HepG2 (cell line): ENCODE measurements around the gene CAB39. TPM values are rescaled to one million over a fixed set of nuclear protein-coding genes. Genes with fewer than 3 reads are reported as not detected.

Experiments used
- ADNP ChIP-seq: sonication (generic); formaldehyde crosslinking; IDR thresholded peaks from 2 replicates; pipeline ENCODE4 v1.4.0; 2020; ENCODE audit warnings: missing genetic modification reagents
- ELF4 ChIP-seq: sonication (generic); formaldehyde crosslinking; IDR thresholded peaks from 2 replicates; pipeline ENCODE4 v1.5.0; 2020; ENCODE audit warnings: missing genetic modification reagents, mild to moderate bottlenecking, moderate library complexity, borderline replicate concordance
- ESRRA ChIP-seq: sonication (generic); formaldehyde crosslinking; IDR thresholded peaks from 2 replicates; pipeline ENCODE4 v1.5.1; 2020; ENCODE audit warnings: mild to moderate bottlenecking, low read depth, missing genetic modification reagents
- FLYWCH1 ChIP-seq: sonication (generic); formaldehyde crosslinking; IDR thresholded peaks from 2 replicates; pipeline ENCODE4 v1.8.1; 2023; ENCODE audit warnings: mild to moderate bottlenecking, missing genetic modification reagents
- FOXA1 ChIP-seq, 2 experiments: fragments of 450-650 bp in 1 of 2; sonication (generic) in 1 of 2; formaldehyde crosslinking in 1 of 2; IDR thresholded peaks; 2 replicates each; pipeline versions ENCODE4 v1.4.0 to v1.6.1; 2016 to 2020; ENCODE audit warnings: missing genetic modification reagents in 1 of 2
- KAT8 ChIP-seq: IDR thresholded peaks from 2 replicates; pipeline ENCODE4 v1.6.1; 2016; ENCODE audit warnings: missing genetic modification reagents, missing compliant biosample characterization
- KLF6 ChIP-seq: IDR thresholded peaks from 2 replicates; pipeline ENCODE4 v1.8.0; 2016; ENCODE audit warnings: missing biosample characterization, missing genetic modification reagents
- MBD4 ChIP-seq: IDR thresholded peaks from 2 replicates; pipeline ENCODE4 v1.6.1; 2012; ENCODE audit warnings: low read length, inconsistent platforms, borderline replicate concordance
- NBN ChIP-seq: fragments of 450-650 bp; conservative IDR thresholded peaks from 2 replicates; pipeline ENCODE4 v1.6.1; 2017
- NFYB ChIP-seq: sonication (generic); formaldehyde crosslinking; IDR thresholded peaks from 2 replicates; pipeline ENCODE4 v1.4.0; 2020; ENCODE audit warnings: missing genetic modification reagents
- PHF5A ChIP-seq: IDR thresholded peaks from one replicate; pipeline ENCODE4 v1.6.1; 2018; ENCODE audit warnings: low read depth, missing genetic modification reagents; ENCODE audit not compliant: unreplicated experiment
- RARG ChIP-seq: sonication (generic); formaldehyde crosslinking; IDR thresholded peaks from 2 replicates; pipeline ENCODE4 v1.4.0; 2020; ENCODE audit warnings: low read depth, mild to moderate bottlenecking, missing genetic modification reagents
- RELA ChIP-seq: sonication (generic); formaldehyde crosslinking; IDR thresholded peaks from 2 replicates; pipeline ENCODE4 v1.4.0; 2020; ENCODE audit warnings: missing genetic modification reagents
- YY1 ChIP-seq: IDR thresholded peaks from 2 replicates; pipeline ENCODE4 v1.6.1; 2011; ENCODE audit warnings: low read length, low read depth, moderate library complexity, mild to moderate bottlenecking; ENCODE audit not compliant: insufficient read depth, insufficient replicate concordance
- ZFP41 ChIP-seq: sonication (generic); formaldehyde crosslinking; IDR thresholded peaks from 2 replicates; pipeline ENCODE4 v1.4.0; 2020; ENCODE audit warnings: mild to moderate bottlenecking, missing genetic modification reagents, borderline replicate concordance
- ZNF143 ChIP-seq: sonication (generic); formaldehyde crosslinking; IDR thresholded peaks from 2 replicates; pipeline ENCODE4 v1.4.0; 2020; ENCODE audit warnings: missing genetic modification reagents
- ZNF230 ChIP-seq: sonication (generic); formaldehyde crosslinking; IDR thresholded peaks from 2 replicates; pipeline ENCODE4 v1.4.0; 2020; ENCODE audit warnings: mild to moderate bottlenecking, missing genetic modification reagents
- ZNF354B ChIP-seq: sonication (generic); formaldehyde crosslinking; IDR thresholded peaks from 2 replicates; pipeline ENCODE4 v1.8.0; 2022; ENCODE audit warnings: mild to moderate bottlenecking, missing genetic modification reagents
- ZNF430 ChIP-seq: sonication (generic); formaldehyde crosslinking; IDR thresholded peaks from 2 replicates; pipeline ENCODE4 v1.9.0; 2021; ENCODE audit warnings: mild to moderate bottlenecking, missing genetic modification reagents
- ZNF569 ChIP-seq: sonication (generic); formaldehyde crosslinking; IDR thresholded peaks from 2 replicates; pipeline ENCODE4 v1.5.0; 2020; ENCODE audit warnings: mild to moderate bottlenecking, missing genetic modification reagents, moderate library complexity, borderline replicate concordance
- ZNF629 ChIP-seq: sonication (generic); formaldehyde crosslinking; conservative IDR thresholded peaks from 2 replicates; pipeline ENCODE4 v1.5.0; 2020; ENCODE audit warnings: missing genetic modification reagents
- ZNF746 ChIP-seq: sonication (generic); formaldehyde crosslinking; IDR thresholded peaks from 2 replicates; pipeline ENCODE4 v1.8.0; 2022; ENCODE audit warnings: mild to moderate bottlenecking, missing genetic modification reagents
- ZSCAN25 ChIP-seq: sonication (generic); formaldehyde crosslinking; IDR thresholded peaks from 2 replicates; pipeline ENCODE4 v1.8.0; 2022; ENCODE audit warnings: mild to moderate bottlenecking, missing genetic modification reagents
- polyA plus RNA-seq, 8 experiments: library from polyadenylated mRNA; depleted of rRNA in 3 of 8; stranded (reverse) in 7 of 8; unstranded in 1 of 8; fragments of >200 nt; fragmentation: Illumina TruSeq in 4 of 8; extraction: Trizol in 4 of 8; gene quantifications; 2 replicates each; pipeline versions ENCODE4 v1.2.1 to v1.2.3, GENCODE V29; 2011 to 2016; ENCODE audit warnings: low read depth in 4 of 8, missing spikeins in 1 of 8, mixed read lengths in 1 of 8; ENCODE audit not compliant: insufficient read depth in 1 of 8
- total RNA-seq, 5 experiments: library from RNA; depleted of rRNA; stranded (reverse); fragments of >200 nt; fragmentation: Illumina TruSeq; extraction: Trizol; gene quantifications; 2 replicates each; pipeline ENCODE4 v1.2.3, GENCODE V29; 2016; ENCODE audit warnings: low read depth in 1 of 5
- TF ChIP-seq, protein P1 (sequence below): sonication (generic); formaldehyde crosslinking; IDR thresholded peaks from 2 replicates; pipeline ENCODE4 v1.4.0; 2020; ENCODE audit warnings: missing genetic modification reagents
- TF ChIP-seq, protein P2 (sequence below): IDR thresholded peaks from 2 replicates; pipeline ENCODE4 v1.6.1; 2016; ENCODE audit warnings: control low read depth
- TF ChIP-seq, protein P3 (sequence below): IDR thresholded peaks from 2 replicates; pipeline ENCODE4 v1.6.1; 2016; ENCODE audit warnings: missing compliant biosample characterization, missing genetic modification reagents, borderline replicate concordance
- TF ChIP-seq, protein P4 (sequence below): sonication (generic); formaldehyde crosslinking; IDR thresholded peaks from 2 replicates; pipeline ENCODE4 v1.4.0; 2020; ENCODE audit warnings: mild to moderate bottlenecking, missing genetic modification reagents

The CAB39 gene
- total and polyA plus RNA-seq, 2 of the 13 experiments (the other 11 are each of a cell fraction or from before 2014, with no cell fraction given): 19.3 to 45.3 TPM

DNA sequence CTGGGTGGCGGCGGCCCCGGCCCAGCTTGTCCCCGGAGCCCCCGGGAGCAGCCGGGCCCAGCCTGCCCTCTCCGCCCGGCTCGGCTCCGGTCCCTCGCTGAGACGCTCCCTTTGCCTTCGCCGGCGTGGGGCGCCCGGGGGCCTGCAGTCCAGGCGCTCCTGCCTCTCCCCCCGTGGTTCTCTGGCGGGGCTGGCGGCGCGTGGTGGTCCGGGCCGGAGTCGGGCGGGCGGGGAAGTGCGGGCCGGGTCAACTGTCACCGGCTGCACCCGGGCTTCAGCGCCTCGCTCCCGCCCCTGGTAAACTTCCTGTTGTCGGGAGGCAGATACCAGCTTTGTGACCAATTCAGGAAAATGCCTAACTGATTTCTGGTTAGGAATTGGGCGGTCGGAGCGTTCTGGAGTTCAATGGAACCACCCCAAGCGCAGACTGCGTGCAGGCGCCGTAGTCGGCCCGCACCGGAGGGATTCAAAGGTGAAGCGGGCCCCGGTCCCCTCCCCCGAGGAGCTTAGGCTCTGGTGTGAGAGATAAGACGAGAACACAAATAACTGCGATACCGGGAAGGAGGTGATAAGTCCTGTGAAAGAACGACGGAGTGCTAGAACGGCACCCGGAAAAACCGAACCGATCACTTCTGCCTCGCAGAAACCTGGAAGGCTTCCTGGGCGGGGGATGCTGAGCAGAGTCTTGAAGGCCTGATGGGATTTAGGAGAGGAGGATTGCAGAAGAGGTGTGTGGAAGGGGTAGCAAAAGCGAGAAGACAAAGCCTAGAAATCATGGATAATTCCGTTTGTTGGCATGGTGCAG lies 891 bp downstream of the CAB39 start (continued):
- TF ChIP-seq YY1: peak; percentile 13
- 0 out of 2 replicates have a peak, but pooled peaks have one; percentile 14 for TF ChIP-seq RARG (CRISPR knock-in tag)
- TF ChIP-seq ZNF629 (CRISPR knock-in tag): no peak
- no peak for TF ChIP-seq ZNF746 (CRISPR knock-in tag)
- no peak for TF ChIP-seq ZNF569 (CRISPR knock-in tag)
- no peak for TF ChIP-seq ADNP (CRISPR knock-in tag)
- no peak for TF ChIP-seq ESRRA
- TF ChIP-seq NBN: no peak
- TF ChIP-seq ZNF143 (CRISPR knock-in tag): no peak
- no peak for TF ChIP-seq PHF5A (CRISPR knock-in tag)
- TF ChIP-seq, protein P1, sequence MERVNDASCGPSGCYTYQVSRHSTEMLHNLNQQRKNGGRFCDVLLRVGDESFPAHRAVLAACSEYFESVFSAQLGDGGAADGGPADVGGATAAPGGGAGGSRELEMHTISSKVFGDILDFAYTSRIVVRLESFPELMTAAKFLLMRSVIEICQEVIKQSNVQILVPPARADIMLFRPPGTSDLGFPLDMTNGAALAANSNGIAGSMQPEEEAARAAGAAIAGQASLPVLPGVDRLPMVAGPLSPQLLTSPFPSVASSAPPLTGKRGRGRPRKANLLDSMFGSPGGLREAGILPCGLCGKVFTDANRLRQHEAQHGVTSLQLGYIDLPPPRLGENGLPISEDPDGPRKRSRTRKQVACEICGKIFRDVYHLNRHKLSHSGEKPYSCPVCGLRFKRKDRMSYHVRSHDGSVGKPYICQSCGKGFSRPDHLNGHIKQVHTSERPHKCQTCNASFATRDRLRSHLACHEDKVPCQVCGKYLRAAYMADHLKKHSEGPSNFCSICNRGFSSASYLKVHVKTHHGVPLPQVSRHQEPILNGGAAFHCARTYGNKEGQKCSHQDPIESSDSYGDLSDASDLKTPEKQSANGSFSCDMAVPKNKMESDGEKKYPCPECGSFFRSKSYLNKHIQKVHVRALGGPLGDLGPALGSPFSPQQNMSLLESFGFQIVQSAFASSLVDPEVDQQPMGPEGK (CRISPR knock-in tag): peak; percentile 39
- TF ChIP-seq ZNF354B (CRISPR knock-in tag): no peak
- peak; percentile 53; the same call in 1 of the 2 replicates for TF ChIP-seq ZFP41 (CRISPR knock-in tag)
- no peak for TF ChIP-seq FLYWCH1 (CRISPR knock-in tag)
- TF ChIP-seq ZSCAN25 (CRISPR knock-in tag): no peak
- TF ChIP-seq, protein P2, sequence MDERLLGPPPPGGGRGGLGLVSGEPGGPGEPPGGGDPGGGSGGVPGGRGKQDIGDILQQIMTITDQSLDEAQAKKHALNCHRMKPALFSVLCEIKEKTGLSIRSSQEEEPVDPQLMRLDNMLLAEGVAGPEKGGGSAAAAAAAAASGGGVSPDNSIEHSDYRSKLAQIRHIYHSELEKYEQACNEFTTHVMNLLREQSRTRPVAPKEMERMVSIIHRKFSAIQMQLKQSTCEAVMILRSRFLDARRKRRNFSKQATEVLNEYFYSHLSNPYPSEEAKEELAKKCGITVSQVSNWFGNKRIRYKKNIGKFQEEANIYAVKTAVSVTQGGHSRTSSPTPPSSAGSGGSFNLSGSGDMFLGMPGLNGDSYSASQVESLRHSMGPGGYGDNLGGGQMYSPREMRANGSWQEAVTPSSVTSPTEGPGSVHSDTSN: no peak
- TF ChIP-seq FOXA1 (IDR thresholded peaks at IDR 0.05): no peak
- TF ChIP-seq FOXA1 (CRISPR knock-in tag; IDR thresholded peaks at IDR 0.05): no peak
- TF ChIP-seq KAT8 (CRISPR knock-in tag): no peak
- TF ChIP-seq ZNF430 (CRISPR knock-in tag): no peak
- TF ChIP-seq MBD4: no peak
- TF ChIP-seq RELA (CRISPR knock-in tag): no peak
- TF ChIP-seq, protein P3, sequence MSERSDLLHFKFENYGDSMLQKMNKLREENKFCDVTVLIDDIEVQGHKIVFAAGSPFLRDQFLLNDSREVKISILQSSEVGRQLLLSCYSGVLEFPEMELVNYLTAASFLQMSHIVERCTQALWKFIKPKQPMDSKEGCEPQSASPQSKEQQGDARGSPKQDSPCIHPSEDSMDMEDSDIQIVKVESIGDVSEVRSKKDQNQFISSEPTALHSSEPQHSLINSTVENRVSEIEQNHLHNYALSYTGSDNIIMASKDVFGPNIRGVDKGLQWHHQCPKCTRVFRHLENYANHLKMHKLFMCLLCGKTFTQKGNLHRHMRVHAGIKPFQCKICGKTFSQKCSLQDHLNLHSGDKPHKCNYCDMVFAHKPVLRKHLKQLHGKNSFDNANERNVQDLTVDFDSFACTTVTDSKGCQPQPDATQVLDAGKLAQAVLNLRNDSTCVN (CRISPR knock-in tag): no peak
- TF ChIP-seq KLF6 (CRISPR knock-in tag): no peak; the same call in 1 of the 2 replicates
- TF ChIP-seq ELF4 (CRISPR knock-in tag): 0 out of 2 replicates have a peak, but pooled peaks have one; percentile 34
- TF ChIP-seq NFYB (CRISPR knock-in tag): no peak
- TF ChIP-seq ZNF230 (CRISPR knock-in tag): peak; percentile 29; the same call in 1 of the 2 replicates
- TF ChIP-seq, protein P4, sequence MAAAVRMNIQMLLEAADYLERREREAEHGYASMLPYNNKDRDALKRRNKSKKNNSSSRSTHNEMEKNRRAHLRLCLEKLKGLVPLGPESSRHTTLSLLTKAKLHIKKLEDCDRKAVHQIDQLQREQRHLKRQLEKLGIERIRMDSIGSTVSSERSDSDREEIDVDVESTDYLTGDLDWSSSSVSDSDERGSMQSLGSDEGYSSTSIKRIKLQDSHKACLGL (CRISPR knock-in tag): peak; percentile 72; the same call in 1 of the 2 replicates
